ENCODE data around the gene RERE.

- TF ChIP-seq, protein P1, sequence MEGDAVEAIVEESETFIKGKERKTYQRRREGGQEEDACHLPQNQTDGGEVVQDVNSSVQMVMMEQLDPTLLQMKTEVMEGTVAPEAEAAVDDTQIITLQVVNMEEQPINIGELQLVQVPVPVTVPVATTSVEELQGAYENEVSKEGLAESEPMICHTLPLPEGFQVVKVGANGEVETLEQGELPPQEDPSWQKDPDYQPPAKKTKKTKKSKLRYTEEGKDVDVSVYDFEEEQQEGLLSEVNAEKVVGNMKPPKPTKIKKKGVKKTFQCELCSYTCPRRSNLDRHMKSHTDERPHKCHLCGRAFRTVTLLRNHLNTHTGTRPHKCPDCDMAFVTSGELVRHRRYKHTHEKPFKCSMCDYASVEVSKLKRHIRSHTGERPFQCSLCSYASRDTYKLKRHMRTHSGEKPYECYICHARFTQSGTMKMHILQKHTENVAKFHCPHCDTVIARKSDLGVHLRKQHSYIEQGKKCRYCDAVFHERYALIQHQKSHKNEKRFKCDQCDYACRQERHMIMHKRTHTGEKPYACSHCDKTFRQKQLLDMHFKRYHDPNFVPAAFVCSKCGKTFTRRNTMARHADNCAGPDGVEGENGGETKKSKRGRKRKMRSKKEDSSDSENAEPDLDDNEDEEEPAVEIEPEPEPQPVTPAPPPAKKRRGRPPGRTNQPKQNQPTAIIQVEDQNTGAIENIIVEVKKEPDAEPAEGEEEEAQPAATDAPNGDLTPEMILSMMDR (IDR thresholded peaks at IDR 0.05): no peak
- TF ChIP-seq POLR2A (IDR thresholded peaks at IDR 0.05): no peak
Observed at GRCh38 chr1:8340448-8340847, 477.0 kb downstream of the RERE start.

All from uterus (tissue), 2 donors.